ENCODE data around the gene PBX4.

DNA sequence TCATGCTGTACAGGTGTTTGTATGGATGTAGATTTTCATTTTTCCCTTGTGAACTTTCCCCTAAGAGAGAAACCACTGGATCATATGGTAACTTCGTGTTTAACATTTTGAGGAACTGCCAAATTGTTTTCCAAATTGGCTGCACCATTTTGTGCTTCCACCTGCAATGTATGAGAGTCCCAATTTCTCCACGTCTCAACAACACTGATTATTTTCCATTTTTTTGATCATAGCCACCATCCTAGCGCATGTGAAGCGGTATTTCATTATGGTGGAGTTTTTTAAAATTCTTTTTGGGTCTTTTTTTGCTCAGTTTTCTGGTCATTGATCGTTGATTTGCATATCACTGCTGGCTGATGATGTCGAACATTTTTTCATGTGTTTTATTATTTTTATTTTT lies 97.5 kb downstream of the PBX4 start:
- TF ChIP-seq, protein P1, sequence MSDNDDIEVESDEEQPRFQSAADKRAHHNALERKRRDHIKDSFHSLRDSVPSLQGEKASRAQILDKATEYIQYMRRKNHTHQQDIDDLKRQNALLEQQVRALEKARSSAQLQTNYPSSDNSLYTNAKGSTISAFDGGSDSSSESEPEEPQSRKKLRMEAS (IDR thresholded peaks at IDR 0.05), result no peak
- no peak for TF ChIP-seq EP300 (IDR thresholded peaks at IDR 0.05; ENCODE audit: borderline replicate concordance in 1 of 2, low read depth in 2 of 2, low read length in 2 of 2)
- TF ChIP-seq YY1 (IDR thresholded peaks at IDR 0.05; ENCODE audit: low read depth, low read length), result no peak
- no peak for TF ChIP-seq SRF (IDR thresholded peaks at IDR 0.05; ENCODE audit: low read depth, low read length)
- TF ChIP-seq, protein P2, sequence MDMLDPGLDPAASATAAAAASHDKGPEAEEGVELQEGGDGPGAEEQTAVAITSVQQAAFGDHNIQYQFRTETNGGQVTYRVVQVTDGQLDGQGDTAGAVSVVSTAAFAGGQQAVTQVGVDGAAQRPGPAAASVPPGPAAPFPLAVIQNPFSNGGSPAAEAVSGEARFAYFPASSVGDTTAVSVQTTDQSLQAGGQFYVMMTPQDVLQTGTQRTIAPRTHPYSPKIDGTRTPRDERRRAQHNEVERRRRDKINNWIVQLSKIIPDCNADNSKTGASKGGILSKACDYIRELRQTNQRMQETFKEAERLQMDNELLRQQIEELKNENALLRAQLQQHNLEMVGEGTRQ (IDR thresholded peaks at IDR 0.05; ENCODE audit: low read length), result no peak
- no peak for TF ChIP-seq CBX5 (IDR thresholded peaks at IDR 0.05; ENCODE audit: low read depth, low read length)
- no peak for TF ChIP-seq POLR2A (IDR thresholded peaks at IDR 0.05; ENCODE audit: control extremely low read depth in 1 of 2, low read depth in 2 of 2, low read length in 2 of 2)
